ENCODE data around the gene USP7.
"Not testable (repeated sequence)": the region's sequence is repeated elsewhere in the genome, so short reads cannot be mapped to it uniquely, and the experiment has no call there.

Gene USP7

GRCh38 chr16:8963821-8964441 is at the start of gene USP7:
Gene USP7 (minus strand): TSS chr16:8963906. CDS start chr16:8963285, 621 bp downstream.
- peak; percentile 72 for DNase-seq

GRCh38 chr16:9013508-9013864 is 49.8 kb upstream of the USP7 start:
- no peak for DNase-seq

GRCh38 chr16:9012848-9013507 is 49.3 kb upstream of the USP7 start:
- DNase-seq, result peak; percentile 18

GRCh38 chr16:9012330-9012729 is 48.6 kb upstream of the USP7 start:
- DNase-seq, result no peak

GRCh38 chr16:9008601-9009260 is 45.0 kb upstream of the USP7 start:
- peak; percentile 57 for DNase-seq

GRCh38 chr16:9007177-9007794 is 43.6 kb upstream of the USP7 start:
- no peak for DNase-seq

- DNase-seq, result no peak
These were observed 40.5 kb upstream of the USP7 start for GRCh38 chr16:9004183-9004582.

- DNase-seq, result no peak
These were observed 40.1 kb upstream of the USP7 start for GRCh38 chr16:9003763-9004162.

- no peak for DNase-seq
These were observed 39.6 kb upstream of the USP7 start for GRCh38 chr16:9003322-9003721.

- DNase-seq, result no peak
These were observed 38.3 kb upstream of the USP7 start for GRCh38 chr16:9002042-9002441.

GRCh38 chr16:9000664-9001063 is 37.0 kb upstream of the USP7 start:
- DNase-seq, result no peak

- no peak for DNase-seq
These were observed 36.1 kb upstream of the USP7 start for GRCh38 chr16:8999800-9000199.

GRCh38 chr16:8998108-8998507 is 34.4 kb upstream of the USP7 start:
- no peak for DNase-seq

GRCh38 chr16:8996891-8997290 is 33.2 kb upstream of the USP7 start:
- DNase-seq, result peak; percentile 34

- DNase-seq, result no peak
These were observed 26.7 kb upstream of the USP7 start for GRCh38 chr16:8990445-8990844.

- no peak for DNase-seq
These were observed 25.6 kb upstream of the USP7 start for GRCh38 chr16:8989099-8989878.

GRCh38 chr16:8986818-8987191 is 23.1 kb upstream of the USP7 start:
- no peak for DNase-seq

- no peak for DNase-seq
These were observed 22.4 kb upstream of the USP7 start for GRCh38 chr16:8986111-8986510.

GRCh38 chr16:8982816-8983215 is 19.1 kb upstream of the USP7 start:
- no peak for DNase-seq

GRCh38 chr16:8981901-8982300 is 18.2 kb upstream of the USP7 start:
- DNase-seq, result not testable (repeated sequence)

GRCh38 chr16:8976189-8976588 is 12.5 kb upstream of the USP7 start:
- not testable (repeated sequence) for DNase-seq

GRCh38 chr16:8975039-8975438 is 11.3 kb upstream of the USP7 start:
- DNase-seq, result no peak
